Hematopoietic multipotent progenitor cell treated with erythropoietin and hydrocortisone succinate and interleukin-3 and kit ligand, for 6 days (in vitro differentiated cells): ENCODE measurements around the gene FCHSD2.
"Not testable (repeated sequence)": the region's sequence is repeated elsewhere in the genome, so short reads cannot be mapped to it uniquely, and the experiment has no call there.

Experiments used
- DNase-seq: peaks from one replicate; pipeline ENCODE4 v3.0.0-alpha.2; 2015

Gene FCHSD2

GRCh38 chr11:73002214-73002613 lies 139.9 kb downstream of the FCHSD2 start:
- no peak for DNase-seq

DNA sequence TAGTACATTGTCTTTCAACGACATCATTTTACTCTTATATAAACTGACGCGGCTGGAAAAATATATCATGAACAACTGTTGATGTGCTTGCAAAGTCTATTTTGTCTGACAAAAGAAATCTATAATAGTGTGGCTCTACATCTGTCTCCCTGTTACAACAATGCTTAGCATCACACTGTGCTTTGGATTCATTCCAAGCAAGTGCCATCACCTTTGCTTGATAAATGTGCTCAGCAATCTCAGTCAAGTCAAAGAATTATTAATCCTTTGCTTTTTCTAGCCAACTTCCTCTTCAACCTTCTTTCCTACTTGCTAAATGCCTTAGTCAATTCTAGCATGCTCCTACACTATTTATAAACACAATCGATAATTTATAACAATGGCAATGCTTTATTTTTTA lies 140.5 kb downstream of the FCHSD2 start:
- DNase-seq, result no peak

DNA sequence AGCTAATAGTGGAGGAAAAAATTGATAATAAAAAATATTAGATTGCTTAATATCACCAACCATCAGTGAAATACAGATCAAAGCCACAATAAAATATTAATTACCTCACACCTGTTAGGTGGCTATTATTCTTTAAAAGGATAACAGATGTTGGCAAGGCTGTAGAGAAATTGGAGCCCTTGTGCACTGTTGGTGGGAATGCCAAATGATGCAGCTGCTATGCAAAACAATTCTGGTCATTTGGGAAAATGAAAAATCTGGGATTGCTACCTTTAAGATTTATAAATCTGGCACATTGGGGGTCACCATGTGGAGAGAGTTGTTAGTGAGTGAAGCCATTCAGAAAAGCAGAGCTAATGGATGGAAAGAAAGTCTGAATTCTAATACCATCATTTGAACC lies 143.4 kb downstream of the FCHSD2 start:
- no peak for DNase-seq

DNA sequence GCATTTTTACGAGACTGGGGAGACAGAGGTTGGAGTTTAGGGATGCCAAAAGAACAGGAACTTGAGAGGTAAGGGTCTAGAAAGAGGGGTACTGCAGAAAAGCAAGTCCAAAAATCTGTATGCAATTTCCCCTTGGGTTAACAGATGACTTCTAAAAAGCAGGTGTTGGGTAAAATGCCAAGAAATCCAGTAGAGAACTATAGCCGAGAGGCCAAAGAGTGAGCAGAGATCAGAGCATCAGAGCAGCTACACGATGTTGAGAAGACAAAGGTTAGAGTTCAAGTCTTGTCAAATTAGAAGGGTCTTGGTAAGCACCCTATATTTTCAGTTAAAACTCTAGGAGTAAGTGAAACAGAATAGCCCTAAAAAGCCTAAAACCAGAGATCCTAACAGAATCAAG lies 145.2 kb downstream of the FCHSD2 start:
- no peak for DNase-seq

- no peak for DNase-seq
These were observed 152.4 kb downstream of the FCHSD2 start for GRCh38 chr11:72989727-72990126.

DNA sequence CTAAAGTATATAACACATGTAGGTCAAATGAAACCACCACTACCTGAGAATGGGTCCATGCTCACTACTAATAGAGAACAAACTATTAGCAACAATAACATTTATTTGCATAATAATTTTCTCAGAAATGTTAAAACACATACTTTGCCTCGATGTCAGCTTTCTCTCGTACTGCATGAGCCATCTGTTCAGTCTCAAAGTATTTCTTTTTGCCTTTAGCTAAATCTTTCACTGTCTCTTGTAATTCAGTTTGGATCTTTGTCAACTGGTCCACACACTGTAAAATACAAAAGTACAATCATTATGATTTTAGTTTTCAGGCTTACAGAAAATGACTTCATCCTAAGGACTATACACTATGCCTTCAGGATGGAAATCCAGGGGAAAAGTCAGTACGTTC lies 153.3 kb downstream of the FCHSD2 start:
- DNase-seq, result no peak

DNA sequence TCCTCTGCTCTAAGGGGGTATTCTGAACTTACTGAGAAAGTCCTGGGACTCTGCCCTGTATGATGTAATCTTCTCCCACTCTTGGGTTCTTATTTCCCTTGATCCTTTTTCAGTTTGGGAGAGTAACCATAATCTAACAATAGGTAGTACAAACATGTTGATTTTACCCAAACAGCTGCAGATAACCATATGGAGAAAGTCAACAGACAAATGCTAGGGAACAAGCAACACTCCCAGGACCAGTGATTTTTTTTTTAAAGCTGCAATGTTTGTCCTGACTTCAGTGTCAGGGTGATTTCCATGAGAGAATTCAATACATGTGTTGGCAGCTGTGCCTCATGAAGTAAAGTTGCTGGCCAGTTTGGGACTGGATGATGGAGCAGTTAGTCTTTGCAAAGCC lies 156.5 kb downstream of the FCHSD2 start:
- DNase-seq, result no peak

DNA sequence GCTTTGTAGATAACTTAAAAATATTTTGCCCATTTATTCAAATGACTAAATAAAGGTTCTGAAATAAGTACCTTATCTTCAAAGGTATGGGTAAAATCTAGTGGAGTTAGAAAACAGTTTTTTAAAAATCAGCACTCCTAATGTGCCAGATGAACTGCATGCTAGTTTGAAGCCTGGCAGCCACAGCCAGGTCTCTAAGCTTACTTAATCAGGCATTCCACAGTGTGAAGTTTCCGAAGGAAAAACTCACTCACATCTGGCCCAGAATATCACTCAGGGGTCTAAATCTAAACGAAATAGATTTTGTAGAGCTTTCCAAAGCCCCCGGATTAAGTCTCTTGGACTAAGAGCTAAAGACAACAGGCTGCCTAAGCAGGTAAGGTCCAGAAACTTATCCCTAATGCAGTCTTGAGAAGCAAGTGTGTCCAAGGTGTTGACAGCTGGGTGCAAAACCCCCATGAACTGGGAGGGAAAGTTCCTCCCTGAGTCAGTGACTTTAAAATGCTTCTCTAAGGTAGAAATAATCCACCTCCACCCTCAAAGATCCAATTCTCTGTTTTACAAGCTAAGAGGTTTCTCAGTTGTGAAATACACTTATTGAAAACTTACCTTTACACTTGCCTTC lies 157.6 kb downstream of the FCHSD2 start:
- no peak for DNase-seq

DNA sequence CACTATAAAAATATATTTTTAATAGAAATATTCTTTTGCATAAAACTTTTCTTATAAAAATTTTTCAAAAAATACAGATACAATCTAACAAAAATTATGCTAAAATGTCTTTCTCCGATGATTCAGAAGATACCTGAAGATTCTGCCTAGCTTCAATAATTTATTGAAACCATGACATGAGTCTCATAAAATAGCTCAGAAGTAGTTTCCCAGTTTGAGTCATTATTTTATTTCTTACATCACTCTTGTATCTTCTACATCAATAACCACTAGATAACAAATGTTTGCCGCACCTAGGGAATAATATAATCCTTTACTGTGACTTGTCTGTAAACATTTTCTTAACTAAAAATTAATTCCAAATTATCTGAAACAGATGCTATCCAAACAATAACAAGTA lies 158.6 kb downstream of the FCHSD2 start:
- no peak for DNase-seq

DNA sequence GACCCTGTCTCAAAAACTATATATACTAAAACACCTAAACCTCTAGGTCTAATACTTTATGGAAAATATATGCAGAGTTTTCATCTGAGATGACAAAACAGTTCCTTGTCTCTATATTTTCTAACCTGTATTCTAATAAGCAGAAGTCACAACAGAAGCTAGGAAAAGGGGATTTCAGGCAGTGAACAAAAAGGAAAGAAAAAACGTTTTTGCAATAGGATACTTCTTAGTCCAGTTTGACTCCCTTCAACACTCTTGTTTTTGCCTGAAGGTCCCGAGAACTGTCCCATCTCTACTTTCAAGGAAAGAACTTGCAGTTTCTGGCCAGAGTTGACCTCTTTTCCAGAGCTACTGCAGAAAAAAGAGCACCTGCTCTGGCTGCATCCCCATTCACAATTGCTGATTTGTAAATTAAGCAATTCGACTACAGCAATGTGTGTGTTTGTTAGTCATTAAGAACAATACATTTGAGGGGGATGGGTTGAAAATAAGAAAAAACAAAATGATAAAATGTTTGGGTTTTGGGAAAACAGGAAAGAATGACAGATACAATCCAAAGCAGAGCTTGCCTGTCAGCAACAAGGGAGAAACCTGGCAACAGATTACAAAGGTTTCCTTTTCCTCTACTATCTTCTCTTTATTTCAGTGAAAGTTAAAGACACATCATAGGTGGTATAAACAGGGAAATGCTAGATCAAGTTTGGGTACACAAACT lies 160.0 kb downstream of the FCHSD2 start:
- no peak for DNase-seq

GRCh38 chr11:72981080-72981479 lies 161.0 kb downstream of the FCHSD2 start:
- peak; percentile 30 for DNase-seq

- not testable (repeated sequence) for DNase-seq
These were observed 164.3 kb downstream of the FCHSD2 start for GRCh38 chr11:72977782-72978181.

DNA sequence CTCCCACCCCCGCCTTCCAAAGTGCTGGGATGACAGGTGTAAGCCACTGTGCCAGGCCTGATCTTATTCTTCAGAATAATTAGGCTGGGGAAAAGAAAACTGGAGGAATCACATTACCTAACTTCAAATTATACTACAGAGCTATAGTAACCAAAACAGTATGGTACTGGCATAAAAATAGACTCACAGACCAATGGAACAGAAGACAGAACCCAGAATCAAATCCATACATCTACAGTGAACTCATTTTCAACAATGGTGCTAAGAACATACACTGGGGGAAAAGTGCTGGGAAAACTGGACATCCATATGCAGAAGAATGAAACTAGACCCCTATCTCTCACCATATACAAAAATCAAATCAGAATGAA lies 165.6 kb downstream of the FCHSD2 start:
- not testable (repeated sequence) for DNase-seq

GRCh38 chr11:72975778-72976521 lies 166.2 kb downstream of the FCHSD2 start:
- DNase-seq, result peak; percentile 79

DNA sequence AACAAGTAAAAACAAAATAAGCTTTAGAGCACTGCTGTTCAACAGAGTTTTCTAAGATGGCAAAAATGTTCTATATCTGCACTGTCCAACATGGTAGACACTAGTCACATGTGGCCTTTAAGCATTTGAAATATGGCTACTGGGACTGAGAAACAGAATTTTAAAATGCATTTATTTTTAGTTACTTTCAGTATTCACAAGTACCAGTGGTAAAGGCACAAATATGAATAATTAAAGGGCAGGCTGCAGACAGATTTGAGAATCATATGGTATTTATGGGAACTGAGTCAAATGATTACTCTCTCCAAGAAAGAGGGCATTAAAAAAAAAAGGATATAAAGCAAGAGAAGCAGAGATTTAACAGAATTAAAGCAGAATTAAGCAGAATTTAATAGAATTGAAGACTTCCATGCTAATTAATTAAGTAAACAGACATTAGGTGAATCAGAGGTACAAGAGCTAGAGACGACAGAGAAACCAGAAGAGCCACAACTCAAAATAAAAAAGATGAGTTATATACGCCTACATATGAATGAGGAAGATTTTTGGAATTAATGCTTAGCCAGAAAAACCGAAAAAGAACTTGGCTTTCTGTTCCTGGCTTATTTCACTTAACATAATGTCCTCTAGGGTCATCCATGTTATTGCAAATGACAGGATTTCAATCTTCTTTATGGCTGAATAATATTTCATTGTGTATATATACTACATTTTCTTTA lies 167.5 kb downstream of the FCHSD2 start:
- no peak for DNase-seq

GRCh38 chr11:72972496-72973128 lies 169.5 kb downstream of the FCHSD2 start:
- no peak for DNase-seq

GRCh38 chr11:72971192-72971967 lies 170.7 kb downstream of the FCHSD2 start:
- no peak for DNase-seq

- peak; percentile 53 for DNase-seq
These were observed 171.5 kb downstream of the FCHSD2 start for GRCh38 chr11:72970557-72971118.

DNA sequence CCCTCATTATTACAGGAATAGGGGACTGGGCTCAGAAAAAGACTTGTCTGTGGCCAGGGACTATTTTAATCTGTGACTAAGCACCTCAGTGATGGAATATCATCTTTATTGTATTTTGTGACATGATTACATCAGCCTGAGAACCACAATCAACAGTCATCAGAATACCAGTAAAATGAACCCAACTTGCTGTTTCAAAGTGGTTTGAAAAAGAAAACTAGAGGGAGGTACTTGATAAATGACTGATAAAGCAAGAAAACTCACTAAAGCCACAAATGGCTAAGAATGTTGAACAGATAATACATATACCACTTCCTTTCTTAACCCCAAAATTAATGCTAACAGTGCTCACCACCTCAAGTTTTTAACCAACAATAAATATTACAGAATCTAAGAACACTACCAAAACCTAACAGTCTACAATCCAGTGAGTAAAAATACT lies 172.2 kb downstream of the FCHSD2 start:
- DNase-seq, result peak; percentile 86

GRCh38 chr11:72968390-72968789 lies 173.7 kb downstream of the FCHSD2 start:
- DNase-seq, result no peak

DNA sequence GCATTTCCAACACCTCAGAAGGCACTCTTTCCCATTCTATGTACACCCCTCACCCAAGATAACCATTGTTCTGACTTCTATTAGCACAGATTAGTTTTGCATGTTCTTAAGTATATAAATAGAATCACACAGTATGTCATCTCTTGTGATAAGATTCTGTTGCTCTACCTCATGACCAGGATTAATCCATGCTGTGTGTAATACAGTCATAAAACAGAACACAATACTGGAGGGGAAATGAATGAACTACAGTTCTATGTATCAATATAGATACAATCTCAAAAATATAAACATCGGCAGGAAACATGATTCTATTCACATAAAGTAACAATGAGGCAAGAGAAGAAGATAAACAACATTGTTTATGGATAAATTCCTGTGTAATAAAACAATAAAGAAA lies 176.4 kb downstream of the FCHSD2 start:
- no peak for DNase-seq

GRCh38 chr11:72962717-72963116 lies 179.4 kb downstream of the FCHSD2 start:
- no peak for DNase-seq
